ENCODE data around the gene ABHD15. TPM values are rescaled to one million over a fixed set of nuclear protein-coding genes. Genes with fewer than 3 reads are reported as not detected.

Gene ABHD15
- total and polyA plus RNA-seq, 9 of the 15 experiments (the other 6 are each of a cell fraction or from before 2014, with no cell fraction given), result 0.85 to 4.2 (median 2.1) TPM

- TF ChIP-seq SLC30A9 (CRISPR knock-in tag; IDR thresholded peaks at IDR 0.05), result no peak
- no peak for TF ChIP-seq ETV5 (CRISPR knock-in tag; IDR thresholded peaks at IDR 0.05; ENCODE audit: low read depth)
- TF ChIP-seq ZNF436 (CRISPR knock-in tag; IDR thresholded peaks at IDR 0.05), result no peak
- TF ChIP-seq CAMTA2 (CRISPR knock-in tag; conservative IDR thresholded peaks at IDR 0.05), result no peak
- TF ChIP-seq, protein P1, sequence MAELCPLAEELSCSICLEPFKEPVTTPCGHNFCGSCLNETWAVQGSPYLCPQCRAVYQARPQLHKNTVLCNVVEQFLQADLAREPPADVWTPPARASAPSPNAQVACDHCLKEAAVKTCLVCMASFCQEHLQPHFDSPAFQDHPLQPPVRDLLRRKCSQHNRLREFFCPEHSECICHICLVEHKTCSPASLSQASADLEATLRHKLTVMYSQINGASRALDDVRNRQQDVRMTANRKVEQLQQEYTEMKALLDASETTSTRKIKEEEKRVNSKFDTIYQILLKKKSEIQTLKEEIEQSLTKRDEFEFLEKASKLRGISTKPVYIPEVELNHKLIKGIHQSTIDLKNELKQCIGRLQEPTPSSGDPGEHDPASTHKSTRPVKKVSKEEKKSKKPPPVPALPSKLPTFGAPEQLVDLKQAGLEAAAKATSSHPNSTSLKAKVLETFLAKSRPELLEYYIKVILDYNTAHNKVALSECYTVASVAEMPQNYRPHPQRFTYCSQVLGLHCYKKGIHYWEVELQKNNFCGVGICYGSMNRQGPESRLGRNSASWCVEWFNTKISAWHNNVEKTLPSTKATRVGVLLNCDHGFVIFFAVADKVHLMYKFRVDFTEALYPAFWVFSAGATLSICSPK (IDR thresholded peaks at IDR 0.05; ENCODE audit: borderline replicate concordance), result no peak
- TF ChIP-seq KDM4B (IDR thresholded peaks at IDR 0.05; ENCODE audit: borderline replicate concordance in 2 of 2, low read depth in 1 of 2), result 0 out of 4 replicates have a peak, but pooled peaks of 1 of the 2 experiments have one; percentile 29
- no peak for TF ChIP-seq PHF20 (IDR thresholded peaks at IDR 0.05; ENCODE audit: partially characterized antibody)
- TF ChIP-seq, protein P2, sequence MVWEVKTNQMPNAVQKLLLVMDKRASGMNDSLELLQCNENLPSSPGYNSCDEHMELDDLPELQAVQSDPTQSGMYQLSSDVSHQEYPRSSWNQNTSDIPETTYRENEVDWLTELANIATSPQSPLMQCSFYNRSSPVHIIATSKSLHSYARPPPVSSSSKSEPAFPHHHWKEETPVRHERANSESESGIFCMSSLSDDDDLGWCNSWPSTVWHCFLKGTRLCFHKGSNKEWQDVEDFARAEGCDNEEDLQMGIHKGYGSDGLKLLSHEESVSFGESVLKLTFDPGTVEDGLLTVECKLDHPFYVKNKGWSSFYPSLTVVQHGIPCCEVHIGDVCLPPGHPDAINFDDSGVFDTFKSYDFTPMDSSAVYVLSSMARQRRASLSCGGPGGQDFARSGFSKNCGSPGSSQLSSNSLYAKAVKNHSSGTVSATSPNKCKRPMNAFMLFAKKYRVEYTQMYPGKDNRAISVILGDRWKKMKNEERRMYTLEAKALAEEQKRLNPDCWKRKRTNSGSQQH (CRISPR knock-in tag; IDR thresholded peaks at IDR 0.05), result no peak
- no peak for TF ChIP-seq SNRNP70 (optimal IDR thresholded peaks at IDR 0.05; ENCODE audit: low read depth, low read length)
- TF ChIP-seq RFX5 (IDR thresholded peaks at IDR 0.05; ENCODE audit: low read depth, low read length), result no peak
- TF ChIP-seq VEZF1 (CRISPR knock-in tag; IDR thresholded peaks at IDR 0.05), result peak; percentile 90
- TF ChIP-seq RB1 (IDR thresholded peaks at IDR 0.05; ENCODE audit: low read depth), result peak; percentile 96
- TF ChIP-seq CHD1 (IDR thresholded peaks at IDR 0.05; ENCODE audit: low read length), result no peak
- no peak for TF ChIP-seq CCAR2 (IDR thresholded peaks at IDR 0.05; ENCODE audit: low read depth, low read length)
- TF ChIP-seq, protein P3, sequence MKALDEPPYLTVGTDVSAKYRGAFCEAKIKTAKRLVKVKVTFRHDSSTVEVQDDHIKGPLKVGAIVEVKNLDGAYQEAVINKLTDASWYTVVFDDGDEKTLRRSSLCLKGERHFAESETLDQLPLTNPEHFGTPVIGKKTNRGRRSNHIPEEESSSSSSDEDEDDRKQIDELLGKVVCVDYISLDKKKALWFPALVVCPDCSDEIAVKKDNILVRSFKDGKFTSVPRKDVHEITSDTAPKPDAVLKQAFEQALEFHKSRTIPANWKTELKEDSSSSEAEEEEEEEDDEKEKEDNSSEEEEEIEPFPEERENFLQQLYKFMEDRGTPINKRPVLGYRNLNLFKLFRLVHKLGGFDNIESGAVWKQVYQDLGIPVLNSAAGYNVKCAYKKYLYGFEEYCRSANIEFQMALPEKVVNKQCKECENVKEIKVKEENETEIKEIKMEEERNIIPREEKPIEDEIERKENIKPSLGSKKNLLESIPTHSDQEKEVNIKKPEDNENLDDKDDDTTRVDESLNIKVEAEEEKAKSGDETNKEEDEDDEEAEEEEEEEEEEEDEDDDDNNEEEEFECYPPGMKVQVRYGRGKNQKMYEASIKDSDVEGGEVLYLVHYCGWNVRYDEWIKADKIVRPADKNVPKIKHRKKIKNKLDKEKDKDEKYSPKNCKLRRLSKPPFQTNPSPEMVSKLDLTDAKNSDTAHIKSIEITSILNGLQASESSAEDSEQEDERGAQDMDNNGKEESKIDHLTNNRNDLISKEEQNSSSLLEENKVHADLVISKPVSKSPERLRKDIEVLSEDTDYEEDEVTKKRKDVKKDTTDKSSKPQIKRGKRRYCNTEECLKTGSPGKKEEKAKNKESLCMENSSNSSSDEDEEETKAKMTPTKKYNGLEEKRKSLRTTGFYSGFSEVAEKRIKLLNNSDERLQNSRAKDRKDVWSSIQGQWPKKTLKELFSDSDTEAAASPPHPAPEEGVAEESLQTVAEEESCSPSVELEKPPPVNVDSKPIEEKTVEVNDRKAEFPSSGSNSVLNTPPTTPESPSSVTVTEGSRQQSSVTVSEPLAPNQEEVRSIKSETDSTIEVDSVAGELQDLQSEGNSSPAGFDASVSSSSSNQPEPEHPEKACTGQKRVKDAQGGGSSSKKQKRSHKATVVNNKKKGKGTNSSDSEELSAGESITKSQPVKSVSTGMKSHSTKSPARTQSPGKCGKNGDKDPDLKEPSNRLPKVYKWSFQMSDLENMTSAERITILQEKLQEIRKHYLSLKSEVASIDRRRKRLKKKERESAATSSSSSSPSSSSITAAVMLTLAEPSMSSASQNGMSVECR (CRISPR knock-in tag; IDR thresholded peaks at IDR 0.05), result no peak; the same call in 1 of the 2 replicates
- peak; percentile 78 to 89 for TF ChIP-seq RAD21 (CRISPR knock-in tag; conservative IDR thresholded peaks at IDR 0.05 in 1 of 2, IDR thresholded peaks at IDR 0.05 in 1 of 2)
These were observed 25.1 kb upstream of the ABHD15 start (continued) for GRCh38 chr17:29591737-29592608.
